ENCODE results near the gene NFYB. TPM values are rescaled to one million over a fixed set of nuclear protein-coding genes. Genes with fewer than 3 reads are reported as not detected.
A peak's percentile ranks its signal among the peaks of the same experiment; 100 is the strongest.

The NFYB gene
- 23.3 and 42.0 TPM in 2 replicates for polyA plus RNA-seq (2011; rRNA removed)
- 8.8 and 10.2 TPM in 2 replicates for polyA minus RNA-seq (2011; rRNA and poly(A)+ RNA removed)

- Histone ChIP-seq H3K4me3 (ENCODE audit: low read depth, low read length) (peak within 1 kb of the TSS; percentile 68), H3K27me3 (ENCODE audit: control insufficient read depth, insufficient read depth, low read length) (no peaks in the 10 kb centered on the region), H3K36me3 (ENCODE audit: control insufficient read depth, insufficient read depth, low read length) (peaks cover 2% of the 10 kb centered on the region)
- TF ChIP-seq CTCF (IDR thresholded peaks at IDR 0.05; ENCODE audit: insufficient read depth, low read depth, low read length), result no peak
- ChIA-PET POLR2A (interaction anchor here (1.0 kb wide), 2 partner anchors 39 to 612 kb away, joined by 3 to 4 read pairs; no protein-coding TSS in a partner anchor), CTCF (interaction anchor here (1.0 to 1.3 kb wide), 4 partner anchors 29 to 963 kb away, joined by 3 to 4 read pairs (median 3); no protein-coding TSS in a partner anchor)
- DNase-seq (ENCODE audit: low read depth), result peak; percentile 75
Measured at GRCh38 chr12:104137902-104138796, at the start of gene NFYB. NFYB (minus strand) TSS chr12:104138210; CDS start chr12:104135453, 2,757 bp downstream.

- H3K27me3 ChIP-seq (ENCODE audit: control insufficient read depth, insufficient read depth, low read length), result no peaks in the 10 kb centered on the region
- TF ChIP-seq CTCF (IDR thresholded peaks at IDR 0.05; ENCODE audit: insufficient read depth, low read depth, low read length), result no peak
- POLR2A ChIA-PET, result no interaction called here
- no peak overlapping the region for H3K4me3 ChIP-seq (ENCODE audit: low read depth, low read length)
- CTCF ChIA-PET, result no interaction called here
- no peaks in the 10 kb centered on the region for H3K36me3 ChIP-seq (ENCODE audit: control insufficient read depth, insufficient read depth, low read length)
- DNase-seq (ENCODE audit: low read depth), result no peak
Measured at GRCh38 chr12:104187446-104188155, 49.6 kb upstream of the NFYB start.

GRCh38 chr12:104183443-104183842 lies 45.4 kb upstream of the NFYB start:
- TF ChIP-seq CTCF (IDR thresholded peaks at IDR 0.05; ENCODE audit: insufficient read depth, low read depth, low read length), result no peak
- Histone ChIP-seq H3K4me3 (ENCODE audit: low read depth, low read length) (no peak overlapping the region), H3K36me3 (ENCODE audit: control insufficient read depth, insufficient read depth, low read length) (no peaks in the 10 kb centered on the region), H3K27me3 (ENCODE audit: control insufficient read depth, insufficient read depth, low read length) (no peaks in the 10 kb centered on the region)
- CTCF ChIA-PET, result no interaction called here
- no peak for DNase-seq (ENCODE audit: low read depth)
- POLR2A ChIA-PET, result no interaction called here

- TF ChIP-seq CTCF (IDR thresholded peaks at IDR 0.05; ENCODE audit: insufficient read depth, low read depth, low read length), result no peak
- Histone ChIP-seq H3K4me3 (ENCODE audit: low read depth, low read length) (no peak overlapping the region), H3K36me3 (ENCODE audit: control insufficient read depth, insufficient read depth, low read length) (no peaks in the 10 kb centered on the region), H3K27me3 (ENCODE audit: control insufficient read depth, insufficient read depth, low read length) (no peaks in the 10 kb centered on the region)
- ChIA-PET CTCF (no interaction called here), POLR2A (no interaction called here)
- no peak for DNase-seq (ENCODE audit: low read depth)
Measured at GRCh38 chr12:104182621-104183378, 44.8 kb upstream of the NFYB start.

All from BJ (cell line).